ENCODE results near the gene FNDC3B. TPM values are rescaled to one million over a fixed set of nuclear protein-coding genes. Genes with fewer than 3 reads are reported as not detected.
A peak's percentile ranks its signal among the peaks of the same experiment; 100 is the strongest.

Gene FNDC3B
- total RNA-seq, 1 donor from 2014 or later = 160 TPM

DNA sequence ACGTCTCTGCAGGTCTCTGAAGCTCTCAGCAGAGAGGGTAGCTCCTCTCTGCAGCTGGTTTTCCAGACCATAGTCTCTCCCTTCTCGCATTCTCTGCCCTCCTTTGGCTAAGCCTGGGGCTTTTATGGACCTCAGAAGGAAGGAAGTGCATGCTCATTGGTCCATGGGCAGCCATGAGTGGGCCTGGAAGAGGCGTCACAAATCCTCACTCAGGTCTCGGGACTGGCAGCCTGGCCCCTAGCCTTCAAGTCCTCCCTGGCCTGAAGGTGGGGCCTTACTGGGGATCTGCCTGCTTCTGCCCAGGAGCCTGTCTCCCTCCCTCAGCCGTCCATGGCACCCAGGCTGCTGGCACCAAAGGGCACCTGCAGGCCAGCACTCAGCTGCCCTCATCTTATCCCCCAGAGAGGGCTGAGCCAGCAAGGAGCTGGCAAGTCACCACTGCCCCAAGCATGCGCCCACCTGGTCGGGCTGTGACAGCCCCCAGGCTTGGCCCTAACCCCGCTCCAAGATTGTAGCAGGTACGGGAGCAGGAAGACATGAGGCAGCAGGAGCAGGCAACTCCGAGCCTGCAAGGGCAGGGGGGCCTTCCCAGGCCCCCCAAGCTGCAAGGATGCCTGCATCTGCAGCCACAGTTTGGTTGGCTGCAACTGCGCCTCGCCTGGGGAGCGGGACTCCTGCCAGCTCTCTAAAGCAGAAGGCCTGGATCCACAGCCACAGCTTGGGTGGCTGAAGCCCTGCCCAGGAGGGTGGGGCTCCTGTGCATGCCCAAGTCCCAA lies 371.5 kb downstream of the FNDC3B start:
- DNase-seq (no peak), ATAC-seq (peak; percentile 43)
- intact Hi-C loops (cut with DNase I) = no loop called here
- no peaks in the 10 kb centered on the region for H3K27me3 ChIP-seq
- TF ChIP-seq, protein P1, sequence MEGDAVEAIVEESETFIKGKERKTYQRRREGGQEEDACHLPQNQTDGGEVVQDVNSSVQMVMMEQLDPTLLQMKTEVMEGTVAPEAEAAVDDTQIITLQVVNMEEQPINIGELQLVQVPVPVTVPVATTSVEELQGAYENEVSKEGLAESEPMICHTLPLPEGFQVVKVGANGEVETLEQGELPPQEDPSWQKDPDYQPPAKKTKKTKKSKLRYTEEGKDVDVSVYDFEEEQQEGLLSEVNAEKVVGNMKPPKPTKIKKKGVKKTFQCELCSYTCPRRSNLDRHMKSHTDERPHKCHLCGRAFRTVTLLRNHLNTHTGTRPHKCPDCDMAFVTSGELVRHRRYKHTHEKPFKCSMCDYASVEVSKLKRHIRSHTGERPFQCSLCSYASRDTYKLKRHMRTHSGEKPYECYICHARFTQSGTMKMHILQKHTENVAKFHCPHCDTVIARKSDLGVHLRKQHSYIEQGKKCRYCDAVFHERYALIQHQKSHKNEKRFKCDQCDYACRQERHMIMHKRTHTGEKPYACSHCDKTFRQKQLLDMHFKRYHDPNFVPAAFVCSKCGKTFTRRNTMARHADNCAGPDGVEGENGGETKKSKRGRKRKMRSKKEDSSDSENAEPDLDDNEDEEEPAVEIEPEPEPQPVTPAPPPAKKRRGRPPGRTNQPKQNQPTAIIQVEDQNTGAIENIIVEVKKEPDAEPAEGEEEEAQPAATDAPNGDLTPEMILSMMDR (IDR thresholded peaks at IDR 0.05) = no peak
- H3K9me3 ChIP-seq = no peaks in the 10 kb centered on the region
- no peak overlapping the region for H3K27ac ChIP-seq
- H3K4me3 ChIP-seq = no peak overlapping the region
- H3K36me3 ChIP-seq = no peaks in the 10 kb centered on the region
- H3K4me1 ChIP-seq = no peaks in the 10 kb centered on the region

- Histone ChIP-seq H3K27me3 (no peaks in the 10 kb centered on the region), H3K27ac (no peak overlapping the region), H3K9me3 (no peaks in the 10 kb centered on the region), H3K4me3 (no peak overlapping the region), H3K4me1 (no peaks in the 10 kb centered on the region), H3K36me3 (no peaks in the 10 kb centered on the region)
- DNase-seq = no peak
- TF ChIP-seq, protein P1 (IDR thresholded peaks at IDR 0.05) = no peak
- intact Hi-C loops (cut with DNase I) = no loop called here
- ATAC-seq = peak; percentile 33
These were observed 372.1 kb downstream of the FNDC3B start for GRCh38 chr3:172411478-172411947.

GRCh38 chr3:172415323-172415722 lies 375.9 kb downstream of the FNDC3B start:
- DNase-seq = no peak
- no peaks in the 10 kb centered on the region for H3K27me3 ChIP-seq
- ATAC-seq = no peak
- TF ChIP-seq, protein P1 (IDR thresholded peaks at IDR 0.05) = no peak
- H3K9me3 ChIP-seq = no peaks in the 10 kb centered on the region
- intact Hi-C loops (cut with DNase I) = no loop called here
- H3K27ac ChIP-seq = no peak overlapping the region
- no peaks in the 10 kb centered on the region for H3K4me1 ChIP-seq
- no peaks in the 10 kb centered on the region for H3K36me3 ChIP-seq
- H3K4me3 ChIP-seq = no peak overlapping the region

GRCh38 chr3:172437713-172438112 lies 398.3 kb downstream of the FNDC3B start:
- H3K9me3 ChIP-seq = no peaks in the 10 kb centered on the region
- no peaks in the 10 kb centered on the region for H3K36me3 ChIP-seq
- no peak for ATAC-seq
- TF ChIP-seq, protein P1 (IDR thresholded peaks at IDR 0.05) = no peak
- H3K4me3 ChIP-seq = no peak overlapping the region
- H3K27me3 ChIP-seq = peaks cover 8% of the 10 kb centered on the region
- no peaks in the 10 kb centered on the region for H3K4me1 ChIP-seq
- intact Hi-C loops (cut with DNase I) = no loop called here
- no peak overlapping the region for H3K27ac ChIP-seq
- DNase-seq = no peak

DNA sequence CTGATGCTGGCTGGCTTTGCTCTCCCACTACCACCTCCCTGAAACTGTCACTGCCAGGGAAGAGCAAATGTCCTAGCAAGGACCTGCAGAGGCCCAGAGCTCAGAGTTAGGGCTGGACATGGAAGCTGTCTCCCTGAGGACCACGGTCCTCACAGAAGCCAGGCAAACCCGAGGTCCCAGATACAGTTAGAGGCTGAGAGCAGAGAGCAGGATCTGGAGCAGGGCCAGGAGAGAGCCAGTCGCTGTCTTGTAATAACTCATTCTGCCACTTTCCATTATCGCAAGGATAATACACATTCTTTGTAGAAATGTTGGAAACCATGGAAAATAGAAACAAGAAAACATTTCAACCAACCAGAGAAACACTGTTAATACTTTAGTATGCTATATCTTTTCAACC lies 398.8 kb downstream of the FNDC3B start:
- Histone ChIP-seq H3K27me3 (peaks cover 8% of the 10 kb centered on the region), H3K36me3 (no peaks in the 10 kb centered on the region), H3K4me1 (no peaks in the 10 kb centered on the region), H3K27ac (no peak overlapping the region), H3K9me3 (no peaks in the 10 kb centered on the region), H3K4me3 (no peak overlapping the region)
- ATAC-seq (no peak), DNase-seq (no peak)
- TF ChIP-seq, protein P1 (IDR thresholded peaks at IDR 0.05) = no peak
- intact Hi-C loops (cut with DNase I) = no loop called here

Data from upper lobe of right lung (tissue), 1 donor.